Measurements from ENCODE around the gene MARCKSL1. TPM values are rescaled to one million over a fixed set of nuclear protein-coding genes. Genes with fewer than 3 reads are reported as not detected.

MARCKSL1 gene
- total RNA-seq, 1 experiment from 2014 or later, result 67.1 TPM

DNA sequence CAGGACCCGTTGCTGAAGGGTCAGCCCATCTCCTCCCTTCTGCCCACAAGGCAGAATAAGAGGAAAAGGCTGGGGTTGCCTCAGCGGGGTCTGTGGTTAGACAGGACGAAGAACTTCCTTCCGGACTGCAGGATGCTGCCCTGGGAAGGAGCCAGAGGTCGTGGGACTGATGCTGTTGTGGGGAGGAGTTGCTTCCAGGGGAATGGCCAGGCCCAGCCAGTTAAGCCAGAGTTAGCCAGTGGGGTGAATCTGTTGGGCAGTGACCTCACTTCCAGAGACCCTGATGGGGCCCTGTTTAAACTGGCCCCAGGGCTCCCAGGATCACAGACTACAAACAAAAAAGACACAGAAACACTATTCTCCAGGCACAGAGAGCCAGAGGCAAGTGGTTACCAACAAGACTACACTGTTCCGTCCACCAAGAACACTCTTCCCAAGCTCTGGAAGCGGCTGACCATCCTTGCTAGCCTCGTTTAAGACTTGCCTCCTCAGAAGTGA, 13.2 kb upstream of the MARCKSL1 start:
- no peak for DNase-seq (ENCODE audit: low read depth in 1 of 2, low spot score in 2 of 2)
- Histone ChIP-seq H3K27ac (no peak overlapping the region), H3K27me3 (replicated peaks) (no peaks in the 10 kb centered on the region), H3K9me3 (replicated peaks) (no peaks in the 10 kb centered on the region; the same call in 1 of the 2 replicates), H3K36me3 (peaks cover 4% of the 10 kb centered on the region; the same call in 1 of the 2 replicates), H3K4me1 (replicated peaks) (peaks cover 12% of the 10 kb centered on the region), H3K4me3 (no peak overlapping the region)

DNA sequence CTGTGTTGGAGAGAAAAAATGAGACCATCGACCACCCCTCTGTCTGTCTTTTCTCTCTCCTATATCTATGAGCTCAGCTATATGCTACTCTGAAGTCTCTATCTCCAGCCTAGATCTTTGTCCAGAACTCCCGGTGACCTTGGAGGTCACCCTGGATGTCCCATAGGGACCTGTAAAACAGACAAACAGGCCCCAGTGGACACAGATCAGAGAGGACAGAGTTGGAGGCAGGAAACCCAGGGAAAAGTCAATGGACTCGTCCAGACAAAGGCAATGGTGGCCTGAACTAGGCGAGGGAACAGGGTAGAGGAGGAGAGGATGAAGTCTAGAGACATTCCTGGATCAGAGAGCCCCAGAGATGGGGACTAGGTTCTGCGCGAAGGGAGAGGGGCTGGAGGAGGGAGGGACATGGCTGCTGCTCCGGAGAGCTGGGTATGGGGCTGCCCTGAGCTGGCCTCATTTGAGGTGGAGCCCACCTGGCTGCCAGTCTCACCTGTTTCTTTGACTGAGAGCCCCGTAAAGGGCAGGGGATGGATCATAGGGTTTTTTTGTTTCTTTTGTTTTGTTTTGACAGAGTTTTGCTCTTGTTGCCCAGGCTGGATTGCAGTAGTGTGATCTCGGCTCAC, 10.6 kb upstream of the MARCKSL1 start:
- H3K4me1 ChIP-seq (replicated peaks), result peaks cover 3% of the 10 kb centered on the region; the same call in 1 of the 2 replicates
- no peaks in the 10 kb centered on the region; the same call in 1 of the 2 replicates for H3K9me3 ChIP-seq (replicated peaks)
- H3K27ac ChIP-seq, result no peak overlapping the region
- no peak for DNase-seq (ENCODE audit: low read depth in 1 of 2, low spot score in 2 of 2)
- no peaks in the 10 kb centered on the region for H3K27me3 ChIP-seq (replicated peaks)
- H3K36me3 ChIP-seq, result peaks cover 2% of the 10 kb centered on the region; the same call in 1 of the 2 replicates
- no peak overlapping the region for H3K4me3 ChIP-seq

DNA sequence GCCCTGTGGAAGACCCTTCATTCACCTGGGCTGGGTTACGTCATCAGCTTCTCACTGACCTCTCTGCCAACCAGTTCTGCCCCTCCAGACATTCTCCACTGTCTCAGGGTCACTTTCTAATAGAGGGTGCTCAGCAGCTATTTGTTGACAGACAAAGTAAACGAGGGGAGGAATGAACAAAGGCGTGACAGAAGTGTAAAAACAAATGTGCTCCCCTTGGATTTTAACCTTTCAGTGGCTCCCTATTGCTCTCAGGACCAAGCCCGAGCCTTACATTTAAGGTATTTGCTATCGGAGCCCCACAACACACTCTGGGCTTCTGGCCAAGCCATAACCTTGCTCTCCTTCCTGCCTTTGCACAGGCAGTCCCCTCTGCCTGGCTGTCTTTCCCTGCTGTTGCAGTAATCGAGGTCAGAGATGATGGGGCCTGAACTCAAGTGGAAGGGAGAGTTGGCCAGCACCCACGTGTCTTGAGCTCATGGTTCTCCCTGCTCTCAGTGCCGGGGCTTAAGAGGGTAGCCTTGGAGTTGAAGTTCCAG, 9.3 kb upstream of the MARCKSL1 start:
- DNase-seq (ENCODE audit: low read depth in 1 of 2, low spot score in 2 of 2), result no peak
- Histone ChIP-seq H3K36me3 (no peaks in the 10 kb centered on the region), H3K27ac (no peak overlapping the region), H3K4me1 (replicated peaks) (no peaks in the 10 kb centered on the region), H3K9me3 (replicated peaks) (no peaks in the 10 kb centered on the region), H3K27me3 (replicated peaks) (no peaks in the 10 kb centered on the region), H3K4me3 (no peak overlapping the region)

DNA sequence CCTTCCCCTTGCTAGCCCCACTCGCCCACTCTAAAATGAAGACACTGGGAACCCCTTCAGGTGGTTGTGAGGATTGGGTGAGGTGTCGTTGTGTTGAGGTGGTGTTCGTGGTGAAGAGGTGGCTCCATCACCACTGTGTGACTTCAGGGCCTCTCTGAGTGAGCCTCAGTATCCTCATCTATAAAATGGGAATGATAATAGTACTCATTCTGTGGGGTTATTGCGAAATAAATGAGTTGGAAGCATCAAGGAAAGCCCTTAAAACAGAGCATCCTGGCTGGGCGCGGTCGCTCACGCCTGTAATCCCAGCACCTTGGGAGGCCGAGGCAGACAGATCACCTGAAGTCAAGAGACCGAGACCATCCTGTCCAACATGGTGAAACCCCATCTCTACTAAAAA, 6.7 kb upstream of the MARCKSL1 start:
- no peak for DNase-seq (ENCODE audit: low read depth in 1 of 2, low spot score in 2 of 2)
- Histone ChIP-seq H3K9me3 (replicated peaks) (no peaks in the 10 kb centered on the region), H3K36me3 (no peaks in the 10 kb centered on the region), H3K27me3 (replicated peaks) (no peaks in the 10 kb centered on the region), H3K4me1 (replicated peaks) (peaks cover 12% of the 10 kb centered on the region), H3K4me3 (no peak overlapping the region), H3K27ac (no peak overlapping the region)

DNA sequence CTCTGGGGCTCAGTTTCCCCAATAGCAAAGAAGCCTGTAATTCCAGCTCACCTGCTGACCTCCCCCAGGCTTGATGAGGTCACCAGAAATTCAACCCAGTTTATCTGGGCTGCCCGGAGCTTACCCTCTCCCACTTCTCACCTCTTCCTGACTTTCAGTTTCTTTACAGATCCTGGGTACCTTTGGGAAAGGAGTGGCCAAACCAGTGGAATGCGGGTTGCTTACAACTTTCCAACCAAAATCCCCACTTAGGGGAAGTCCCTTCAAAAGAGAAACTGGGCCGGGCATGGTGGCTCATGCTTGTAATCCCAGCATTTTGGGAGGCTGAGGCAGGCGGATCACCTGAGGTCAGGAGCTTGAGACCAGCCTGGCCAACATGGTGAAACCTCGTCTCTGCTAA, 5.9 kb upstream of the MARCKSL1 start:
- no peak overlapping the region for H3K4me3 ChIP-seq
- H3K4me1 ChIP-seq (replicated peaks), result peaks cover 18% of the 10 kb centered on the region
- DNase-seq (ENCODE audit: low read depth in 1 of 2, low spot score in 2 of 2), result no peak
- H3K36me3 ChIP-seq, result no peaks in the 10 kb centered on the region
- H3K27me3 ChIP-seq (replicated peaks), result no peaks in the 10 kb centered on the region
- H3K9me3 ChIP-seq (replicated peaks), result no peaks in the 10 kb centered on the region
- no peak overlapping the region for H3K27ac ChIP-seq

DNA sequence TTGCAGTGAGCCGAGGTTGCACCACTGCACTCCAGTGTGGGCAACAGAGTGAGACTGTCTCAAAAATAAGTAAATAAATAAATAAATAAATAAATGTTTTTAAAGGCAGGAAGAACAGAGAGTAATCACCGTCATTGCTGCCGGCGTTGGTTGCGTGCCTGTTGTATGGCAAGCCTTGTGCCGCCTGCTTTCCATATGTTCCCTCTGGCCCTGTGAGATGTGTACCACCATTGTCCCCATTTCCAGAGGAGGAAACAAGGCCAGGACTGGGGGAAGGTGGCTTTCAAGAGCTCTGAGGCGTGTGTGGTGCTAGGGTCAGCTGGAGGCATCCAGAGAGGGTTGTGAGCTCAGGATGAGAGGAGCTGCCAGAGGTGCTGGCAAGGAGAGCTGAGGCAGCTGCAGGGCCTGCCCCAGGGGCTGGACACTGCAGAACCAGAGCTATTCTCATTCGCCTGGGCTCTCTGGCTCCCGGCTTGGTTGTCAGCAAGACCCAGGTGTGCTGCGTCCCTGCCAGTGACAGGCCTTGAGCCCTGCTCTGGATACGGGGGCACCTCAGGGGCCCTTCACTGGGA, 5.2 kb upstream of the MARCKSL1 start:
- no peak for DNase-seq (ENCODE audit: low read depth in 1 of 2, low spot score in 2 of 2)
- no peak overlapping the region for H3K4me3 ChIP-seq
- no peaks in the 10 kb centered on the region for H3K27me3 ChIP-seq (replicated peaks)
- H3K9me3 ChIP-seq (replicated peaks), result no peaks in the 10 kb centered on the region
- H3K27ac ChIP-seq, result no peak overlapping the region
- no peaks in the 10 kb centered on the region for H3K36me3 ChIP-seq
- H3K4me1 ChIP-seq (replicated peaks), result peaks cover 22% of the 10 kb centered on the region

DNA sequence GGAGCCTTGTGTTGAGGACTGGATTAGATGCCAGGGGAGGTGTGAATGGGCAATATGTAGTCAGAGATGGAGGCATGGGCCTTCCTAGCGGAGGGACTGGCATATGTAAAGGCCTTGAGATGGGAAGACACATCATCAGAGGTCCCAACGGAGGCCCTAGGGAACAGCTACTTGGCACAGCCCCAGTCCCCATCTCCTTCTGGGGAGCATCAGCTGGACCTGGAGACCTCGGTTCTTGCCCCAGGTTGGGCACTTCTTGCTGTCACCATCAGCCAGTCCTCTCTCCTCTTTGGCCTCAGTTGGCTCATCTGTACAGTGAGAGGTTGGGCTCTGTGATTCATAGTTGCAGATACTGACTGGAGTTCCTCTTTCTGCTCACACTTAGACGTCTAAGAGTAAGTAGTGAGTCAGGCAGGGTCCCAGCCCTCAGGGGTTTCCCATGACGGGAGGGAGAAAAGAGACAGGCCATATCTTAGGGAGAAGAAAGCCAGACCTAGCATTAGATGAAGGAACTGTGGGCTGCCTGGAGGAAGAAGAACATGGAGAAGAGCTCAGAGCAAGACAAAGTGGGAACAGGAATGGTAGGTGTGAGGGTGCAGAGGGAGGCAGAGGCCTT, 3.4 kb upstream of the MARCKSL1 start:
- DNase-seq (ENCODE audit: low read depth in 1 of 2, low spot score in 2 of 2), result no peak

DNA sequence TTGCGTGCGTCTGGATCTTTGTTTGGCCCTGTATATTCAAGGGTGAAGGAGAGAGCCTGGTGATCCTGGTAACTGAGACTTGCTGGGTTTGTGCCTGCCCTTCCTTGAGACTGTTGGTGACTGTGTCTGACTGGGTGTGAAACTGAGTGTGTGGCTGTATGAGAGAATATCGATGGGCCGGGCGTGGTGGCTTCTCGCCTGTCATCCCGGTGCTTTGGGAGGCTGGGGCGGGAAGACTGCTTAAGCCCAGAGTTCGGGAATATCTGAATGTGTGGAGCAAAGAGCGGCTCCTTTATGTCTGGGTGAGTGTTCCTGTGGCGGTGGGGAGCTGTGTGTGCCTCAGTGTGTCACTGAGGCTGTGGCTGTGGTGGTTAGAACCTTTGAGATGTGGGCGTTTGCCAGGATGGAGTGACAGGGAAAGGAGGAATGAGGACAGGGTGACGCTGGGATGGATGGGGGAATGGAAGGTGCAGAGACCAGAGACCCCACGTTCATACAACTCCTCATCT, 2.7 kb upstream of the MARCKSL1 start:
- H3K27ac ChIP-seq, result no peak overlapping the region
- no peaks in the 10 kb centered on the region for H3K27me3 ChIP-seq (replicated peaks)
- H3K4me3 ChIP-seq, result no peak overlapping the region
- H3K9me3 ChIP-seq (replicated peaks), result no peaks in the 10 kb centered on the region
- H3K4me1 ChIP-seq (replicated peaks), result peaks cover 33% of the 10 kb centered on the region
- no peak for DNase-seq (ENCODE audit: low read depth in 1 of 2, low spot score in 2 of 2)
- peaks cover 19% of the 10 kb centered on the region for H3K36me3 ChIP-seq

More for the DNA sequence above, 3.4 kb upstream of the MARCKSL1 start:
- Histone ChIP-seq H3K4me3 (no peak overlapping the region), H3K36me3 (peaks cover 11% of the 10 kb centered on the region), H3K27ac (no peak overlapping the region), H3K9me3 (replicated peaks) (no peaks in the 10 kb centered on the region), H3K4me1 (replicated peaks) (peaks cover 31% of the 10 kb centered on the region), H3K27me3 (replicated peaks) (no peaks in the 10 kb centered on the region)

DNA sequence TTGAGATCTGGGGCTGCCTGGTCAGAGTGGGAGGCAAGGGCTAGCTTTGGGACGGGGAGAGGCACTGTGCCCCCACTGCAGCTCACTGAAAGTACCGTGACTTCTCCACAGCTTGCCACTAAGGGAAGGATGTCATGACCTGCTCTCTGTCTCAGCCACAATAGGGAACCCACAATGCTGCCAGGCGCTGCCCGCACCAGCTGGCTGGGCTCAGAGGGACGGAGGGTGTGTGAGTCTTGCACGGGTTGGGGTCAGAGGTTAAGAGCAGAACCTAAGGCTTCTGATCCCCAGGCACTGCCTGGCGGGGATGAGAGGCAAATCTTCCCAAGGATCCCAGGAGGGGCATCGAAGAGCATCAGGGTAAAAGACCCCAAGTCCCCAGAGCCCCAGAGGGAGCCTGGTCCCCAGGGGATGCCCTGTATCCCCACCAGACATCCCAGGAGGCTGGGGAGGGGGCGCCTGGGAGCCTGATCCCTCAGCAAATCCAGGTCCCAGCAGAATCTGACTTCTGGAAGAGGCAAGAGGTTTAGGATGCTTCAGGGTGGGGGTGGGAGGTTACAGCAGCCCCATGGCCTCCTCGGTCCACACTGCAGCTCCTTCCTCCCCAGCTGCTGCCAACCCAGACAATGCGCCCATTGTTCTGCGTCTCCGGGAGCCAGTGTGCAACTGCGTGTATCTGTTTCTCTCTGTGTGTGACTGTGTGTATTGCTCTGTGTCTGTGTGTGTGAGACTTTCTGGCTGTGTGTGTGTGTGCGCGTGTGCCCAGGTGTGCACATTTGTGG, 2.0 kb upstream of the MARCKSL1 start:
- peaks cover 26% of the 10 kb centered on the region for H3K36me3 ChIP-seq
- no peak for DNase-seq (ENCODE audit: low read depth in 1 of 2, low spot score in 2 of 2)
- no peak overlapping the region for H3K27ac ChIP-seq
- no peak overlapping the region for H3K4me3 ChIP-seq
- no peaks in the 10 kb centered on the region for H3K9me3 ChIP-seq (replicated peaks)
- no peaks in the 10 kb centered on the region for H3K27me3 ChIP-seq (replicated peaks)
- H3K4me1 ChIP-seq (replicated peaks), result peaks cover 33% of the 10 kb centered on the region

DNA sequence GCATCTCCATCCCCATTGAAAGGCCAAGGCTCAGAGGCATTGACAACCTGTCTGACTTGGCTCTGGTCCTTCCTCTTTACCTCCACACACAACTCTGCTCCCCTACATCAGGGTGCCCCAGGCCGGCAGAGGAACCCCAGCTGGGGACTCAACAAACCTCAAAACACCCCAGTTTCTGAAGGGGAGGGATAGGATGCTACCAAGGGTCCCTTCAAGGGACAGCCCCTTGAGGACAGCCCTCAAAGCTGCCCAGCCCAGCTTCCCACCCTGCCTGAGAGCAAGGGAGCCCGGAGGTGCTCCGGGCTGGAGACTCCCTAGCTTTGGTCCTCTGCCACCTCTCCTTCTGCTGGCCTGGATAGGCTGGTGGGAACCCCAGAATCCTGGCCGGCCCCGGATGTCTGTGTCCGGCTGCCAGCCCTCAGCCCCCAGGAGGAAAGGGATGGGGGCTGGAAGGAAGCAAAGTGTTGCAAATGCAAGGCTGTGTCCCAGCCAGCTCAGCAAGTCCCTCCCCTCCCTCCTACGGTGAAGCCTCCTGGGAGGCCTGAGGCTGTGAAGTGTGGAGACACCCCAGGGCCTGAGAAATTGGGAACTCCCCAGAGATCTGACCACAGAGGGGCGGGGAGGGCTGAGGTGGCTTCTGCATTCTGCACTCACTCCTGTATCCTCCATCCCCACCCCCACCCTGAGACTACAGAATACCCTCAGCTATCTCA, 1.1 kb upstream of the MARCKSL1 start:
- DNase-seq (ENCODE audit: low read depth in 1 of 2, low spot score in 2 of 2), result peak in 1 of 2 experiments; percentile 54

DNA sequence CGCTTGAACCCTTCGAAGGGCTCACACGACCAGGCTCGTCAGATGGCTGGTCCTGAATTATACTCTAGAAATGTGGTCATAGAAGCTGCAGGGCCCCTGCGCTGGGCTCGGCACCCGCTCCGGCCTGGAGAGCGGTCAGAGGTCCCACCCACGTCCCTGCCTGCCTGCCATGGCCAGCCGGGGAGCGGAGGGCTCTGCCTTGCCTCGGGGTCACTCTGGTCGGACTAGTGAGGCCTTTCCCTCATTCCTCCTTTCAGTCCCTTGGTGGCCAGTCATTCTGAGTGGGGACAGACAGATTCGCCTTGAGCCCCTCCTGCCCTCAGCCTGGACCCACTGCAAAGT, 529 bp upstream of the MARCKSL1 start:
- Histone ChIP-seq H3K4me1 (replicated peaks) (peaks cover 33% of the 10 kb centered on the region), H3K27me3 (replicated peaks) (no peaks in the 10 kb centered on the region), H3K9me3 (replicated peaks) (no peaks in the 10 kb centered on the region), H3K27ac (no peak overlapping the region), H3K4me3 (peak overlapping the region; percentile 85), H3K36me3 (peaks cover 39% of the 10 kb centered on the region)
- no peak for DNase-seq (ENCODE audit: low read depth in 1 of 2, low spot score in 2 of 2)

More for the DNA sequence above, 1.1 kb upstream of the MARCKSL1 start:
- H3K4me3 ChIP-seq, result no peak overlapping the region
- H3K27ac ChIP-seq, result no peak overlapping the region
- no peaks in the 10 kb centered on the region for H3K9me3 ChIP-seq (replicated peaks)
- H3K4me1 ChIP-seq (replicated peaks), result peaks cover 33% of the 10 kb centered on the region
- H3K36me3 ChIP-seq, result peaks cover 33% of the 10 kb centered on the region
- H3K27me3 ChIP-seq (replicated peaks), result no peaks in the 10 kb centered on the region

DNA sequence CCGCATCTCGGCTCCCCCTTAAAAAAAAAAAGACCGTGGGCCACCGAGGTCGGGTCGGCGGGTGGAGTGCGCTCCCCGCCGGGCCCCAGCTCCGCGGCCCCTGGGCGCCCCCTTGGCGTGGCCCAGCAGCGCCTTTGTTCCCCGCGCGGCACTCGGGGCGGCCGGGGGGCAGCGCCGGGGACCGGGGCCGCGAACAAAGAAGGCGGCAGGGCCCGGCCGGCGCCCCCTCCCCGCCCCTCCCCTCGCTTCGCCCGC, 571 bp downstream of the MARCKSL1 start:
- no peak for DNase-seq (ENCODE audit: low read depth in 1 of 2, low spot score in 2 of 2)
- H3K27me3 ChIP-seq (replicated peaks), result no peaks in the 10 kb centered on the region
- peaks cover 33% of the 10 kb centered on the region for H3K4me1 ChIP-seq (replicated peaks)
- H3K27ac ChIP-seq, result no peak overlapping the region
- H3K9me3 ChIP-seq (replicated peaks), result no peaks in the 10 kb centered on the region
- peaks cover 49% of the 10 kb centered on the region for H3K36me3 ChIP-seq
- peak overlapping the region; percentile 85 for H3K4me3 ChIP-seq

DNA sequence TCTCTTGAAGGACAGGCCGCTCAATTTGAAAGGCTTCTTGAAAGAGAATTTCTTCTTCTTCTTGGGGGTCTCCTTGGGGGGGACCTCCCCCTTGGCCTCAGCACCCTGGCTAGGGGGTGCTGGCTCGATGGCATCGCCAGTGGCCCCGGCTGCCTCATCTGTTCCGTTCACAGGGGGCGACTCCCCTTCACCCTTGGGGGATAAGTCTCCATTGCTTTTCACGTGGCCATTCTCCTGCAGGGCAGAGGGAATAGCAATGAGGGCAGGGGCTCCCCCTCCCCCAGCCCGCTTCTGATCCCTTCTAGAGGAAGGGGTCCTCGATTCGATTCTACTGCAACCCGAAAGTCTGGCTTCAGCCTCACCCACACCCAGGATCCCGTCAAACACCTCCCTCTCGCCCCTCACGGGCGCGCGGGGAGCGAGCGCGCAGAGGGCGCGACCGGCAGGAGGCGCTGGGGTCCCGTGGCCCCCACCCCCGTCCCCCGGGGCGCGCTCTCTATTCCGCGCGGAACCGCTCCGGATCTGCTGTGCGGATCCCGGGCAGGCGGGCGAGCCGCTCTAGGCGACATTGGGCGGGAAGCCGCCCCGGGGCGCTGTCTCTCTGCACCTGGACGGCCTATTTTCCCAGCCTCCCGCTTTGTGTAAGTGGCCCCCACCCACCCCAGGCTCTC, 1.0 kb downstream of the MARCKSL1 start:
- Histone ChIP-seq H3K27me3 (replicated peaks) (no peaks in the 10 kb centered on the region), H3K4me1 (replicated peaks) (peaks cover 33% of the 10 kb centered on the region), H3K4me3 (peak overlapping the region; percentile 85), H3K9me3 (replicated peaks) (no peaks in the 10 kb centered on the region), H3K36me3 (peaks cover 53% of the 10 kb centered on the region), H3K27ac (no peak overlapping the region)
- DNase-seq (ENCODE audit: low read depth in 1 of 2, low spot score in 2 of 2), result peak; percentile 57 to 67
